Lower leg skin (tissue), 3 donors: ENCODE measurements around the gene GSE1.

Experiments used
- POLR2A ChIP-seq, 2 donors: fragments of 450-650 bp; IDR thresholded peaks; one replicate each; pipeline ENCODE4 v1.6.1; 2016 to 2017; ENCODE audit warnings: antibody characterized with exemption in 2 of 2, mild to moderate bottlenecking in 1 of 2, moderate library complexity in 1 of 2
- TF ChIP-seq, protein P1 (sequence below), 3 donors: fragments of 450-650 bp; IDR thresholded peaks; one replicate each; pipeline ENCODE4 v1.5.1; 2016; ENCODE audit warnings: antibody characterized with exemption in 3 of 3, mild to moderate bottlenecking in 3 of 3, moderate library complexity in 2 of 3

DNA sequence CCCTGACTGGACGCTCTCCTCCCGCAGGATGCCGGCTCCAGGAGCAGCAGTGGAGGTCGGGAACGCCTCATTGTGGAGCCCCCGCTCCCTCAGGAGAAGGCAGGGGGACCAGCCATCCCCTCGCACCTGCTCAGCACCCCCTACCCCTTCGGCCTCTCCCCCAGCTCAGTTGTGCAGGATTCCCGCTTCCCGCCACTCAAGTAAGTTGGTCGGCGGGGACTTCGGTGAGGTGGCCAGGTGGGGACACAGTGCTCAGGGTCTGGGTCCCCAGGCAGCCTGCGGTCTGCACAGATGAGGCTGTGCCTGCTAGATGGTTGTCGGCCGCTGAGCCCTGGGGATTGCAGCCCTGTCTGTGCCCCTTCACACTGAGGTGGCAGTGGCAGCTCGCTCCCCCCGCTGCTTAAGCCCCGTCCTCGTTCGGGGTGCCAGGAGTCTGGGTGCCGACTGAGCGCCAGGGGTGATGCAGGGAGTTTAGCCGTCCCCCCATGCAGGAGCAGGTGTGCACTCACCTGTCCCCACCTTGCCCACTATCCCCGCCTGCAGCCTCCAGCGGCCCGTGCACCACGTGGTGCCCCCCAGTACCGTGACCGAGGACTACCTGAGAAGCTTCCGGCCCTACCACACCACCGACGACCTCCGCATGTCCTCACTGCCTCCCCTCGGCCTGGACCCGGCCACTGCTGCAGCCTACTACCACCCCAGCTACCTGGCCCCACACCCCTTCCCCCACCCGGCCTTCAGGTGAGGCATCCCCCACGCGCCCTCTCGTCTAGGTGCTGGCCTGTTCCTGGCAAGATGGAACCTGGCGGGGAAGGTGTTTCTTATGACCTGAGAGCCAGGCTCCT, 41.4 kb downstream of the GSE1 start:
- TF ChIP-seq, protein P1, sequence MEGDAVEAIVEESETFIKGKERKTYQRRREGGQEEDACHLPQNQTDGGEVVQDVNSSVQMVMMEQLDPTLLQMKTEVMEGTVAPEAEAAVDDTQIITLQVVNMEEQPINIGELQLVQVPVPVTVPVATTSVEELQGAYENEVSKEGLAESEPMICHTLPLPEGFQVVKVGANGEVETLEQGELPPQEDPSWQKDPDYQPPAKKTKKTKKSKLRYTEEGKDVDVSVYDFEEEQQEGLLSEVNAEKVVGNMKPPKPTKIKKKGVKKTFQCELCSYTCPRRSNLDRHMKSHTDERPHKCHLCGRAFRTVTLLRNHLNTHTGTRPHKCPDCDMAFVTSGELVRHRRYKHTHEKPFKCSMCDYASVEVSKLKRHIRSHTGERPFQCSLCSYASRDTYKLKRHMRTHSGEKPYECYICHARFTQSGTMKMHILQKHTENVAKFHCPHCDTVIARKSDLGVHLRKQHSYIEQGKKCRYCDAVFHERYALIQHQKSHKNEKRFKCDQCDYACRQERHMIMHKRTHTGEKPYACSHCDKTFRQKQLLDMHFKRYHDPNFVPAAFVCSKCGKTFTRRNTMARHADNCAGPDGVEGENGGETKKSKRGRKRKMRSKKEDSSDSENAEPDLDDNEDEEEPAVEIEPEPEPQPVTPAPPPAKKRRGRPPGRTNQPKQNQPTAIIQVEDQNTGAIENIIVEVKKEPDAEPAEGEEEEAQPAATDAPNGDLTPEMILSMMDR (IDR thresholded peaks at IDR 0.05): no peak
- TF ChIP-seq POLR2A (IDR thresholded peaks at IDR 0.05): no peak
